ENCODE data around the gene RTKN2. TPM values are rescaled to one million over a fixed set of nuclear protein-coding genes. Genes with fewer than 3 reads are reported as not detected.
A peak's percentile ranks its signal among the peaks of the same experiment; 100 is the strongest.

RTKN2 gene
- total RNA-seq, 1 donor from 2014 or later, result 109 TPM

DNA sequence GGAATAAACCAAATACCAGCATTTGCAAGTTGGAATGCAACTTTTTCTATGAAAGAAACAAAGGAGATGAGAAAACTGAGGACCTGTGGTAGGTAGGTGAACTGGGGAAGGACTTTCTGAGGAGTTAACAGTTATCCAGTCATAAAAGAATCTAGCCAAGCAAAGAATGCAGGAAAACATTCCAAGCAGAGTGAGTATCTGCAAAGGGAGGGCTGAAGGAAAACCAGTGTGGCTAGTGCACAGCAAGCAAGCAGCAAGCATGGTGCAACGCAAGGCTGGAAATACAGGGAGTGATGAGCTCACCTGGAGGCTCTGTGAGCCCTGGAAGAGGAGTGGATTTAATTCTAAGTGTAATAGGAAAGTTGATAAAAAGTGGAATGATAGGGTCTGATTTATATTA, 44.0 kb downstream of the RTKN2 start:
- no peak for DNase-seq

DNA sequence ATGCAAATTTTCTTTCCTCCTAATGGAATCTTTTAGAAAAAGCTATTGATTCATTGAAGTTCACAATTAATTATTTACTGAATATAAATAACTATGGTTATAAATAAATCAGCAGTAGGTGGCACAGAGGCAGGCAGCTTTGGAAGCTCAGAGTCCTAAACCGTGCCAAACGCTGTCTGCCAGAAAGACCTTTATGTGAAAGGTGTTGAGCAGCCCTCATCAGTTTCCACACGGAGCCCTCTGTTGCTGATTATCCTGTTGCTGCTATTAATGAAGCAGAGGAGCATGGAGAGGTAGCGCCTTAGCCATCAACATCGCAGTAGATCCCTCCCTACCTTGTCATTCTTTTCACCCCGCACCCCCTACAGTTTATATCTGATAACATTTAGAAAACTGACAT, 51.0 kb downstream of the RTKN2 start:
- no peak for DNase-seq
- Histone ChIP-seq H3K36me3 (no peaks in the 10 kb centered on the region), H3K9me3 (no peaks in the 10 kb centered on the region), H3K4me3 (no peak overlapping the region), H3K27ac (no peak overlapping the region), H3K4me1 (no peaks in the 10 kb centered on the region), H3K27me3 (ENCODE audit: low read depth) (no peaks in the 10 kb centered on the region)
- no peak for ATAC-seq
- intact Hi-C loops (cut with DNase I), result no loop called here
- TF ChIP-seq, protein P1, sequence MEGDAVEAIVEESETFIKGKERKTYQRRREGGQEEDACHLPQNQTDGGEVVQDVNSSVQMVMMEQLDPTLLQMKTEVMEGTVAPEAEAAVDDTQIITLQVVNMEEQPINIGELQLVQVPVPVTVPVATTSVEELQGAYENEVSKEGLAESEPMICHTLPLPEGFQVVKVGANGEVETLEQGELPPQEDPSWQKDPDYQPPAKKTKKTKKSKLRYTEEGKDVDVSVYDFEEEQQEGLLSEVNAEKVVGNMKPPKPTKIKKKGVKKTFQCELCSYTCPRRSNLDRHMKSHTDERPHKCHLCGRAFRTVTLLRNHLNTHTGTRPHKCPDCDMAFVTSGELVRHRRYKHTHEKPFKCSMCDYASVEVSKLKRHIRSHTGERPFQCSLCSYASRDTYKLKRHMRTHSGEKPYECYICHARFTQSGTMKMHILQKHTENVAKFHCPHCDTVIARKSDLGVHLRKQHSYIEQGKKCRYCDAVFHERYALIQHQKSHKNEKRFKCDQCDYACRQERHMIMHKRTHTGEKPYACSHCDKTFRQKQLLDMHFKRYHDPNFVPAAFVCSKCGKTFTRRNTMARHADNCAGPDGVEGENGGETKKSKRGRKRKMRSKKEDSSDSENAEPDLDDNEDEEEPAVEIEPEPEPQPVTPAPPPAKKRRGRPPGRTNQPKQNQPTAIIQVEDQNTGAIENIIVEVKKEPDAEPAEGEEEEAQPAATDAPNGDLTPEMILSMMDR (IDR thresholded peaks at IDR 0.05), result no peak

More for the DNA sequence above, 44.0 kb downstream of the RTKN2 start:
- Histone ChIP-seq H3K9me3 (no peaks in the 10 kb centered on the region), H3K27me3 (ENCODE audit: low read depth) (no peaks in the 10 kb centered on the region), H3K36me3 (no peaks in the 10 kb centered on the region), H3K4me1 (no peaks in the 10 kb centered on the region), H3K27ac (no peak overlapping the region), H3K4me3 (no peak overlapping the region)
- peak; percentile 41 to 51 for ATAC-seq
- intact Hi-C loops (cut with DNase I), result no loop called here
- TF ChIP-seq, protein P1 (IDR thresholded peaks at IDR 0.05), result no peak

DNA sequence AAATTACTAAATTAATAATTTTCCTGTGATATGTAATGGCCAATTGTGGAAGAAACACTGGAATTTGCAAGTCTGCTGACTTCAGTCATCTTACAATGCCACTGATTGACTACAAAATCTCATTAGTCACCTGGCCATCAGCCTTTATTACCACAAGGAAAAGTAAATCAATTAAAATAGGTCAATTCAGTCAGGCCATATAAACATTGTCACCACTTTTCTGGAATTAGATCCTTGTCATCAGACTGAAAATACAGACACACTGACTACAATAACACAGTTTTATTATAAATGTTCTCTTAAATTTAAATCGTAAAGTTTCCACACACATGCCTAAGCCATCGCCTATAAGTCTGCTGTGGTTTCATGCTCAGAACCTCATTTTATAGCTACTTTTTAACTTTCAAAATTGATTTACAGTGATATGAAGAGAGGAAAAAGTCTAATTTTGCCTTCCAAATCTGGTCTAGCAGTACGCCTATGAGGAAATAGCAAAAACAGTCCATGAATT, 54.2 kb downstream of the RTKN2 start:
- no peaks in the 10 kb centered on the region for H3K36me3 ChIP-seq
- intact Hi-C loops (cut with DNase I), result no loop called here
- H3K27me3 ChIP-seq (ENCODE audit: low read depth), result no peaks in the 10 kb centered on the region
- no peaks in the 10 kb centered on the region for H3K4me1 ChIP-seq
- no peak overlapping the region for H3K4me3 ChIP-seq
- no peaks in the 10 kb centered on the region for H3K9me3 ChIP-seq
- no peak for ATAC-seq
- TF ChIP-seq, protein P1 (IDR thresholded peaks at IDR 0.05), result no peak
- H3K27ac ChIP-seq, result no peak overlapping the region
- no peak for DNase-seq

DNA sequence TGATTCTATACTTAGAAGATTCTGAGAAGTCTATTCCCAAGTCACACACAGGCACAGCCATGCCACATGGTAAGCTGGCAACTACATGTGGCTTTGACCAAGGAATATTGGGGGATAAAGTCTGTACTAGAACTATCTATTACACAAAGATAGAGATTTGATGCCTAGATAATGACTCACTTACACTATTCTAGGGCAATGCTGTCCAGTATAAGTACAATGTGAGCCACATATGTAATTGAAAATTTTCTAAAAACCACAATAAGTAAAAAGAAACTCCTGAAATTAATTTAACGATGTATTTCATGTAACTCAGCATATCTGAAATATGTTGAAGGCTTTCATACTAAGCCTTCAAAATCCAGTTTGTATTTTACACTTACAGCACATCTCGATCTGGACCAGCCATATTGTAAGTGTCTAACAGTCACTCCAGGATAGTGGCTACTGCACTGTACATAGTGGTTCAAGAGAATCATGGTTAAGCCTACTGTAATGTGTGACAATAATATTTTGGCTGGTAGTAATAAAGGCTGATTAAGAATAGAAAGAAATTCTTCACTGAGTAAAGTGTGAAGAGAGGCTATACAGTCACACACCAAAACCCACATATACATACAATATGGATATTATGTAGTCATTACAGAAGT, 62.8 kb downstream of the RTKN2 start:
- Histone ChIP-seq H3K4me1 (no peaks in the 10 kb centered on the region), H3K27ac (no peak overlapping the region), H3K9me3 (no peaks in the 10 kb centered on the region), H3K4me3 (no peak overlapping the region), H3K36me3 (no peaks in the 10 kb centered on the region), H3K27me3 (ENCODE audit: low read depth) (no peaks in the 10 kb centered on the region)
- no peak for DNase-seq
- intact Hi-C loops (cut with DNase I), result no loop called here
- no peak for ATAC-seq
- TF ChIP-seq, protein P1 (IDR thresholded peaks at IDR 0.05), result no peak

DNA sequence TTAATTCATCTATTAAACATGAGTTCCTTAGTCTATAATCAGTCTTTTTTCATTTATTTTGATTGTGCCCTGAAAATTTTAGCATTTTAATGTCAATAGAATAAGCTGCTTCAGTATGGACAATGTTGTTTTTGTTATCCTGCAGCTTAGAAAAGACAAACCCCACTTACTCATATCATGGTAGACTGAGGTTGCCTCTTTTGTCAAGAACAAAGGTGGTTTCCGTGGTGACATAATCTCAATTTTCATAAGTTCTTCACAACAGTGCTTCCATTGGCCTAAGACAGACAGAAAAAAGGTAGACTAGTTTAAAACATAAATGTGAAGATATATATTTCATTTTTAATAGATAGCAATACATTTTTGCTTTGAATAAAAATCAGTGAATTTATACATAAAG, 69.1 kb downstream of the RTKN2 start:
- Histone ChIP-seq H3K9me3 (no peaks in the 10 kb centered on the region), H3K4me1 (no peaks in the 10 kb centered on the region), H3K36me3 (no peaks in the 10 kb centered on the region), H3K27me3 (ENCODE audit: low read depth) (no peaks in the 10 kb centered on the region), H3K27ac (no peak overlapping the region), H3K4me3 (no peak overlapping the region)
- no peak for DNase-seq
- no peak for ATAC-seq
- TF ChIP-seq, protein P1 (IDR thresholded peaks at IDR 0.05), result no peak
- intact Hi-C loops (cut with DNase I), result no loop called here

Data from lower lobe of right lung (tissue), 2 donors.